GM12878 (cell line): ENCODE data around the gene CLDN5. TPM values are rescaled to one million over a fixed set of nuclear protein-coding genes. Genes with fewer than 3 reads are reported as not detected.

Experiments
- ATAC-seq: fragments of 200-7000 bp; cut with Tn5 transposase; 3 replicates; pipeline ENCODE4 v1.9.1; 2020; ENCODE audit warnings: mild to moderate bottlenecking, moderate library complexity
- BruUV-seq: library from RNA; stranded (reverse); fragments of 400-500 nt; replicated peaks from 2 replicates; lab custom pipeline; 2021; lab: Mats Ljungman, UMichigan
- CTCF ChIA-PET: fragments of 300-600 bp; sonication (Branson Sonifier 250); formaldehyde crosslinking; extraction: SDS; loops from one replicate; lab custom pipeline; 2021; ENCODE audit warnings: inconsistent platforms; lab: Yijun Ruan, JAX
- POLR2A ChIA-PET: fragments of 350-600 bp; formaldehyde crosslinking; extraction: SDS; loops from one replicate; lab custom pipeline; 2021; ENCODE audit warnings: inconsistent platforms; lab: Charles Lee
- RAD21 ChIA-PET: fragments of 300-600 bp; sonication (Branson Sonifier 250); formaldehyde crosslinking; loops from one replicate; lab custom pipeline; 2023; ENCODE audit warnings: antibody characterized with exemption; ENCODE audit not compliant: unreplicated experiment; lab: Charles Lee
- SMC1A ChIA-PET: fragments of 300-600 bp; sonication (Branson Sonifier 250); formaldehyde crosslinking; loops from one replicate; lab custom pipeline; 2023; ENCODE audit not compliant: unreplicated experiment, uncharacterized antibody; lab: Charles Lee
- DNase-seq: peaks from one replicate; pipeline ENCODE4 v3.0.0-alpha.2; 2011; ENCODE audit warnings: low read depth, low spot score
- FAIRE-seq: peaks from 3 replicates; lab custom pipeline; 2011; peaks lifted over from hg19 to GRCh38; lab: Jason Lieb, UNC
- H2AFZ ChIP-seq: 2 replicates; pipeline ENCODE4 v1.6.0; 2011; ENCODE audit warnings: low read depth, low read length, control low read depth; ENCODE audit not compliant: control insufficient read depth
- H3K27ac ChIP-seq: 2 replicates; pipeline ENCODE4 v1.5.1; 2011; ENCODE audit warnings: control low read depth; ENCODE audit not compliant: control insufficient read depth, insufficient read depth
- H3K27me3 ChIP-seq, 2 experiments: replicated peaks in 1 of 2; 2 replicates each; pipeline versions ENCODE4 v1.6.0 to v1.6.1; 2011; ENCODE audit warnings: low read length in 1 of 2; ENCODE audit not compliant: control insufficient read depth in 2 of 2, insufficient read depth in 2 of 2
- H3K36me3 ChIP-seq, 2 experiments: 2 replicates each; pipeline ENCODE4 v1.5.1; 2011; ENCODE audit warnings: low read length in 1 of 2; ENCODE audit not compliant: control insufficient read depth in 2 of 2, insufficient read depth in 2 of 2
- H3K4me1 ChIP-seq: 2 replicates; pipeline ENCODE4 v1.6.1; 2011; ENCODE audit warnings: mild to moderate bottlenecking, low read length, moderate library complexity, mixed read lengths; ENCODE audit not compliant: control insufficient read depth, insufficient read depth
- H3K4me2 ChIP-seq: 2 replicates; pipeline ENCODE4 v1.6.0; 2011; ENCODE audit warnings: control low read depth; ENCODE audit not compliant: control insufficient read depth, insufficient read depth
- H3K4me3 ChIP-seq: fragments of 200-600 bp; sonication (generic); 2 replicates; pipeline ENCODE4 v1.5.1; 2016
- H3K79me2 ChIP-seq: 2 replicates; pipeline ENCODE4 v1.6.0; 2011; ENCODE audit warnings: low read length; ENCODE audit not compliant: control insufficient read depth, insufficient read depth
- H3K9ac ChIP-seq: 2 replicates; pipeline ENCODE4 v1.8.0; 2011; ENCODE audit warnings: low read length, control low read depth, mixed read lengths; ENCODE audit not compliant: control insufficient read depth, insufficient read depth
- H3K9me3 ChIP-seq: replicated peaks from 3 replicates; pipeline ENCODE4 v1.5.1; 2011; ENCODE audit warnings: mild to moderate bottlenecking, low read length; ENCODE audit not compliant: control insufficient read depth, insufficient read depth
- H4K20me1 ChIP-seq: 2 replicates; pipeline ENCODE4 v1.6.0; 2011; ENCODE audit not compliant: control insufficient read depth, insufficient read depth
- ATF7 ChIP-seq: fragments of 450-650 bp; IDR thresholded peaks from 2 replicates; pipeline ENCODE4 v1.6.1; 2016; ENCODE audit warnings: low read depth, mild to moderate bottlenecking
- BHLHE40 ChIP-seq, 2 experiments: fragments of 450-650 bp in 1 of 2; IDR thresholded peaks; 2 replicates each; pipeline ENCODE4 v1.6.1; 2011 to 2017; ENCODE audit warnings: low read depth in 2 of 2, borderline replicate concordance in 1 of 2, improper control_type of control experiment in 1 of 2, low read length in 1 of 2, mild to moderate bottlenecking in 1 of 2
- BMI1 ChIP-seq: fragments of 450-650 bp; IDR thresholded peaks from 2 replicates; pipeline ENCODE4 v1.6.1; 2016; ENCODE audit warnings: mild to moderate bottlenecking, moderate library complexity, borderline replicate concordance
- CEBPB ChIP-seq, 2 experiments: fragments of 150-350 bp in 1 of 2; IDR thresholded peaks; 2 replicates each; pipeline ENCODE4 v1.6.1; 2012 to 2014; ENCODE audit warnings: low read depth in 2 of 2, low read length in 2 of 2, borderline replicate concordance in 1 of 2, inconsistent platforms in 1 of 2
- CHD1 ChIP-seq: IDR thresholded peaks from 2 replicates; pipeline ENCODE4 v1.6.1; 2012; ENCODE audit warnings: low read depth, low read length, improper control_type of control experiment
- CREB1 ChIP-seq: IDR thresholded peaks from 2 replicates; pipeline ENCODE4 v1.6.1; 2012; ENCODE audit warnings: low read depth, mild to moderate bottlenecking, inconsistent platforms
- DPF2 ChIP-seq: fragments of 450-650 bp; IDR thresholded peaks from 2 replicates; pipeline ENCODE4 v1.6.1; 2017; ENCODE audit warnings: mild to moderate bottlenecking
- EED ChIP-seq: sonication (generic); IDR thresholded peaks from 2 replicates; pipeline ENCODE4 v1.6.1; 2016; ENCODE audit warnings: antibody characterized with exemption, low read depth
- MTA3 ChIP-seq: IDR thresholded peaks from 2 replicates; pipeline ENCODE4 v1.6.1; 2012; ENCODE audit warnings: low read length, inconsistent platforms, borderline replicate concordance
- NBN ChIP-seq: fragments of 450-650 bp; IDR thresholded peaks from 2 replicates; pipeline ENCODE4 v1.6.1; 2016
- NR2C2 ChIP-seq: IDR thresholded peaks from 2 replicates; pipeline ENCODE4 v1.6.1; 2011; ENCODE audit warnings: borderline replicate concordance, low read depth; ENCODE audit not compliant: control insufficient read depth, insufficient read length
- RAD21 ChIP-seq: IDR thresholded peaks from 2 replicates; pipeline ENCODE4 v1.6.1; 2011; ENCODE audit warnings: mild to moderate bottlenecking, low read depth, low read length, moderate library complexity; ENCODE audit not compliant: insufficient read depth
- SP1 ChIP-seq: IDR thresholded peaks from one replicate; pipeline ENCODE4 v1.6.1; 2011; ENCODE audit warnings: low read depth, low read length
- SREBF2 ChIP-seq: IDR thresholded peaks from 2 replicates; pipeline ENCODE4 v1.6.1; 2012; ENCODE audit warnings: mild to moderate bottlenecking, low read length
- SUPT20H ChIP-seq: IDR thresholded peaks from 2 replicates; pipeline ENCODE4 v1.6.1; 2011; ENCODE audit warnings: low read depth, mild to moderate bottlenecking, low read length, moderate library complexity, borderline replicate concordance; ENCODE audit not compliant: control insufficient read depth
- TAF1 ChIP-seq: IDR thresholded peaks from 2 replicates; pipeline ENCODE4 v1.6.1; 2011; ENCODE audit warnings: mild to moderate bottlenecking, low read depth, low read length, borderline replicate concordance
- USF2 ChIP-seq: IDR thresholded peaks from 2 replicates; pipeline ENCODE4 v1.6.1; 2011; ENCODE audit warnings: low read depth, low read length, improper control_type of control experiment, borderline replicate concordance
- ZNF24 ChIP-seq: fragments of 450-650 bp; IDR thresholded peaks from 2 replicates; pipeline ENCODE4 v1.6.1; 2017; ENCODE audit warnings: antibody characterized with exemption, mild to moderate bottlenecking
- WGBS: methylation state at CpG from one replicate; pipeline ENCODE4 v1.1.6; 2016; ENCODE audit warnings: low lambda C conversion rate; ENCODE audit not compliant: insufficient replicate concordance, insufficient coverage; ENCODE audit errors: missing lambda C conversion rate; 5-methylcytosine and 5-hydroxymethylcytosine counted together
- in situ Hi-C: fragments of 300-500 bp; cut with MboI; formaldehyde crosslinking; loops from 9 replicates; pipeline ENCODE4 v1.14.3; 2018; ENCODE audit warnings: mixed read lengths
- intact Hi-C: fragments of 100-400 bp; cut with micrococcal nuclease; formaldehyde crosslinking; loops from one replicate; pipeline ENCODE4 v1.14.2; 2022; ENCODE audit not compliant: unreplicated experiment
- polyA plus RNA-seq, 11 experiments: library from polyadenylated mRNA; depleted of rRNA in 4 of 11; unstranded in 6 of 11; stranded (reverse) in 5 of 11; fragments of >200 nt; fragmentation: Nextera tagmentation in 4 of 11; fragmentation: Illumina TruSeq in 1 of 11; extraction: Ambion mirVana in 4 of 11; extraction: Trizol in 1 of 11; gene quantifications; 1 replicate in 1 of 11; 2 replicates in 10 of 11; pipeline versions ENCODE4 v1.2.1 to v1.2.3, GENCODE V29; 2011 to 2016; ENCODE audit warnings: inconsistent platforms in 2 of 11, missing spikeins in 2 of 11, low read depth in 1 of 11
- total RNA-seq, 4 experiments: library from RNA; depleted of rRNA in 3 of 4; stranded (reverse); fragments of >200 nt in 3 of 4; fragmentation: Illumina TruSeq in 1 of 4; extraction: Trizol in 1 of 4; gene quantifications; 2 replicates each; pipeline versions ENCODE4 v1.2.1 to v1.2.3, GENCODE V29; 2013 to 2021

CLDN5 gene
- total and polyA plus RNA-seq, 10 of the 15 experiments (the other 5 are each of a cell fraction or from before 2014, with no cell fraction given): 0.15 TPM; not detected in 9

GRCh38 chr22:19550382-19550781, 26.2 kb upstream of the CLDN5 start:
- RAD21 ChIA-PET: no interaction called here
- no peaks in the 10 kb centered on the region for H3K36me3 ChIP-seq
- H3K79me2 ChIP-seq: no peaks in the 10 kb centered on the region
- H2AFZ ChIP-seq: no peak overlapping the region
- DNase-seq (no peak), FAIRE-seq (no peak), ATAC-seq (no peak)
- H3K27me3 ChIP-seq: no peaks in the 10 kb centered on the region; a peak in 2 of 4 replicates
- no peaks in the 10 kb centered on the region for H3K4me1 ChIP-seq
- POLR2A ChIA-PET: no interaction called here
- TF ChIP-seq DPF2 (no peak), SP1 (no peak), ZNF24 (no peak), SREBF2 (no peak), RAD21 (no peak), BHLHE40 (IDR thresholded peaks at IDR 0.05; ENCODE audit: borderline replicate concordance in 1 of 2, low read depth in 2 of 2, low read length in 1 of 2) (no peak), ATF7 (no peak), CREB1 (no peak), EED (no peak), NR2C2 (no peak), CEBPB (IDR thresholded peaks at IDR 0.05; ENCODE audit: borderline replicate concordance in 1 of 2, low read depth in 2 of 2, low read length in 2 of 2) (no peak), CHD1 (no peak), MTA3 (no peak), USF2 (no peak), TAF1 (no peak), SUPT20H (no peak), BMI1 (no peak), NBN (no peak)
- H3K9me3 ChIP-seq: no peaks in the 10 kb centered on the region; the same call in 2 of the 3 replicates
- H4K20me1 ChIP-seq: no peaks in the 10 kb centered on the region
- no peak overlapping the region for H3K4me3 ChIP-seq
- H3K4me2 ChIP-seq: no peak overlapping the region
- CTCF ChIA-PET: interaction anchor here (0.5 kb wide), 1 partner anchor 60 kb away, joined by 4 read pairs; no protein-coding TSS in a partner anchor
- 43% methylated on average over 7 of the region's 7 CpGs for WGBS
- BruUV-seq: no TSS peak
- in situ Hi-C loops: no loop called here
- intact Hi-C loops: no loop called here
- H3K9ac ChIP-seq: no peak overlapping the region
- H3K27ac ChIP-seq: no peak overlapping the region
- SMC1A ChIA-PET: no interaction called here
